Measurements from ENCODE around the gene CLOCK.
A peak's percentile ranks its signal among the peaks of the same experiment; 100 is the strongest.

DNA sequence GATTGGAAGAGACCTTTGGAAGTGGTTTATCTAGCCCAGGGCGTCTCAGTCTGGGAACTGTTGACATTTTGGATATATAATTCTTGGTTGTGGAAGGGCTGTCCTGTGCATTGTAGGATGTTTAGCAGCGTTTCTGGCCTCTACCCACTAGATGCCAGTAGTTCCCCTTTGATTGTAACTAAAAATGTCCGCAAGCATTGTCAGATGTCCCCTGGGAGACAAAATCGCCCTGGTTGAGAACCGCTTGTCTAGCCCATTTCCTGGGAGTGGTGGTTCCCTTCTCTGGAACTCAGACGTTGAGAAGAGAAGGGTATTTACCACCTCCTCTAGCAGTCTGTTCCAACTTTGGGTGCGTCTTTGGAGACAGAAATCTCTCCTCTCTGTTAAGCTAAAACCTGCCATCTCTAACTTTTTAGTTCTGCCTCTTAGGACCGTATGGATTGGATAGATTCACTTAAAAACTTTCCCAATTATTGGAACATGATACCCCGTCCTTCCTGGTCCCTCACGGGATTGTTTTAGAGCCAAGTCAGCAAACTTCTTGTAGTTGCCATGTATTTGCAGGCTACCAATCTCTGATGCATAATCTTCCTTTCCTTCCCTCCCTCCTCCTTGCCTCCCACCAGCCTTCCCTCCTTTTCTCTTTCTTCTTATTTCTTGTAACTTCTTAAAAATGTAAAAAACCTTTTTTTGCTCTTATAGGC lies 137.1 kb downstream of the CLOCK start:
- TF ChIP-seq, protein P1, sequence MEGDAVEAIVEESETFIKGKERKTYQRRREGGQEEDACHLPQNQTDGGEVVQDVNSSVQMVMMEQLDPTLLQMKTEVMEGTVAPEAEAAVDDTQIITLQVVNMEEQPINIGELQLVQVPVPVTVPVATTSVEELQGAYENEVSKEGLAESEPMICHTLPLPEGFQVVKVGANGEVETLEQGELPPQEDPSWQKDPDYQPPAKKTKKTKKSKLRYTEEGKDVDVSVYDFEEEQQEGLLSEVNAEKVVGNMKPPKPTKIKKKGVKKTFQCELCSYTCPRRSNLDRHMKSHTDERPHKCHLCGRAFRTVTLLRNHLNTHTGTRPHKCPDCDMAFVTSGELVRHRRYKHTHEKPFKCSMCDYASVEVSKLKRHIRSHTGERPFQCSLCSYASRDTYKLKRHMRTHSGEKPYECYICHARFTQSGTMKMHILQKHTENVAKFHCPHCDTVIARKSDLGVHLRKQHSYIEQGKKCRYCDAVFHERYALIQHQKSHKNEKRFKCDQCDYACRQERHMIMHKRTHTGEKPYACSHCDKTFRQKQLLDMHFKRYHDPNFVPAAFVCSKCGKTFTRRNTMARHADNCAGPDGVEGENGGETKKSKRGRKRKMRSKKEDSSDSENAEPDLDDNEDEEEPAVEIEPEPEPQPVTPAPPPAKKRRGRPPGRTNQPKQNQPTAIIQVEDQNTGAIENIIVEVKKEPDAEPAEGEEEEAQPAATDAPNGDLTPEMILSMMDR (conservative IDR thresholded peaks at IDR 0.05; ENCODE audit: low read length) = peak; percentile 68
- TF ChIP-seq EZH2phosphoT487 (IDR thresholded peaks at IDR 0.05; ENCODE audit: borderline replicate concordance, low read depth, low read length) = no peak

Measured in OCI-LY7 (cell line).